Keratinocyte (primary cell): ENCODE measurements around the gene PISD. TPM values are rescaled to one million over a fixed set of nuclear protein-coding genes. Genes with fewer than 3 reads are reported as not detected.

Experiments used
- DNase-seq: peaks from one replicate; pipeline ENCODE4 v3.0.0-alpha.2; 2011; ENCODE audit warnings: low read depth, missing footprints, low spot score
- FAIRE-seq: peaks from 2 replicates; lab custom pipeline; 2011; peaks lifted over from hg19 to GRCh38; lab: Jason Lieb, UNC
- H2AFZ ChIP-seq: 2 replicates; pipeline ENCODE4 v1.6.0; 2012; ENCODE audit warnings: low read length, control low read depth, inconsistent platforms; ENCODE audit not compliant: control insufficient read depth
- H3K27ac ChIP-seq: 2 replicates; pipeline ENCODE4 v1.5.1; 2011; ENCODE audit warnings: low read length; ENCODE audit not compliant: control insufficient read depth, insufficient read depth
- H3K27me3 ChIP-seq: 3 replicates; pipeline ENCODE4 v1.6.0; 2011; ENCODE audit warnings: low read length; ENCODE audit not compliant: control insufficient read depth, insufficient read depth; ENCODE audit errors: extremely low read depth
- H3K36me3 ChIP-seq, 2 experiments: 2 replicates in 1 of 2; 3 replicates in 1 of 2; pipeline ENCODE4 v1.5.1; 2011; ENCODE audit warnings: low read length in 2 of 2, mild to moderate bottlenecking in 1 of 2; ENCODE audit not compliant: control insufficient read depth in 2 of 2, insufficient read depth in 2 of 2; ENCODE audit errors: extremely low read depth in 1 of 2
- H3K4me1 ChIP-seq: 3 replicates; pipeline ENCODE4 v1.5.1; 2011; ENCODE audit warnings: low read length; ENCODE audit not compliant: control insufficient read depth, insufficient read depth; ENCODE audit errors: extremely low read depth
- H3K4me2 ChIP-seq: 3 replicates; pipeline ENCODE4 v1.6.0; 2011; ENCODE audit warnings: low read depth, low read length; ENCODE audit not compliant: control insufficient read depth, insufficient read depth; ENCODE audit errors: extremely low read depth
- H3K4me3 ChIP-seq, 3 experiments: fragments of 200-600 bp in 1 of 3; sonication (generic) in 1 of 3; 2 replicates in 2 of 3; 3 replicates in 1 of 3; pipeline ENCODE4 v1.5.1; 2011 to 2016; ENCODE audit warnings: low read length in 3 of 3, mild to moderate bottlenecking in 3 of 3, control low read depth in 2 of 3, inconsistent platforms in 1 of 3, low read depth in 1 of 3, mixed read lengths in 1 of 3, mixed run types in 1 of 3, moderate library complexity in 1 of 3; ENCODE audit not compliant: control insufficient read depth in 2 of 3, insufficient read depth in 2 of 3; ENCODE audit errors: extremely low read depth in 1 of 3
- H3K79me2 ChIP-seq: 2 replicates; pipeline ENCODE4 v1.6.0; 2012; ENCODE audit warnings: low read length; ENCODE audit not compliant: control insufficient read depth, insufficient read depth
- H3K9ac ChIP-seq: 3 replicates; pipeline ENCODE4 v1.6.0; 2011; ENCODE audit warnings: low read length; ENCODE audit not compliant: control insufficient read depth, insufficient read depth; ENCODE audit errors: extremely low read depth
- H3K9me1 ChIP-seq: 3 replicates; pipeline ENCODE4 v1.6.0; 2011; ENCODE audit warnings: low read length; ENCODE audit not compliant: control insufficient read depth, insufficient read depth; ENCODE audit errors: extremely low read depth
- H3K9me3 ChIP-seq: 2 replicates; pipeline ENCODE4 v1.5.1; 2012; ENCODE audit warnings: low read depth, low read length; ENCODE audit not compliant: control insufficient read depth
- H4K20me1 ChIP-seq: 3 replicates; pipeline ENCODE4 v1.6.0; 2011; ENCODE audit warnings: low read length; ENCODE audit not compliant: control insufficient read depth, insufficient read depth; ENCODE audit errors: extremely low read depth
- CTCF ChIP-seq, 3 experiments: IDR thresholded peaks in 1 of 3; conservative IDR thresholded peaks in 1 of 3; optimal IDR thresholded peaks in 1 of 3; 2 replicates in 2 of 3; 3 replicates in 1 of 3; pipeline versions ENCODE3 to v1.5.1; 2011; ENCODE audit warnings: low read length in 3 of 3, mild to moderate bottlenecking in 3 of 3, moderate library complexity in 2 of 3, control low read depth in 1 of 3, inconsistent platforms in 1 of 3; ENCODE audit not compliant: insufficient read depth in 2 of 3; ENCODE audit errors: extremely low read depth in 1 of 3
- EZH2 ChIP-seq: IDR thresholded peaks from one replicate; pipeline ENCODE4 v1.6.1; 2012; ENCODE audit warnings: inconsistent platforms, mild to moderate bottlenecking, low read length, moderate library complexity
- dilution Hi-C: fragments of 300-500 bp; cut with MboI; formaldehyde crosslinking; loops from one replicate; pipeline ENCODE4 v1.7.0; 2020; ENCODE audit warnings: low sequenced_read_pairs; ENCODE audit not compliant: extremely low pct_ligation_motif_present
- polyA plus RNA-seq, 5 experiments: library from polyadenylated mRNA; depleted of rRNA in 3 of 5; stranded (reverse) in 3 of 5; stranded (forward) in 1 of 5; unstranded in 1 of 5; fragments of >200 nt; gene quantifications; 1 replicate in 1 of 5; 2 replicates in 3 of 5; 3 replicates in 1 of 5; pipeline versions ENCODE4 v1.2.1 to v1.2.3, GENCODE V29; 2011 to 2012; ENCODE audit warnings: missing spikeins in 2 of 5, low read depth in 1 of 5, low replicate concordance in 1 of 5

The PISD gene
- polyA plus RNA-seq, 1 donor (not counting 4 experiments of a cell fraction or from before 2014, with no cell fraction given) = 25.5 TPM

- H3K27ac ChIP-seq = no peak overlapping the region
- peaks cover 5 to 7% of the 10 kb centered on the region in 2 experiments for H3K36me3 ChIP-seq
- H3K9me1 ChIP-seq = no peaks in the 10 kb centered on the region
- no peaks in the 10 kb centered on the region for H4K20me1 ChIP-seq
- DNase-seq (no peak), FAIRE-seq (no peak)
- no peak overlapping the region for H3K9ac ChIP-seq
- H3K79me2 ChIP-seq = no peaks in the 10 kb centered on the region
- no peaks in the 10 kb centered on the region for H3K4me1 ChIP-seq
- no peaks in the 10 kb centered on the region for H3K27me3 ChIP-seq
- no peak overlapping the region for H3K4me2 ChIP-seq
- TF ChIP-seq EZH2 = no peak
- no peak for TF ChIP-seq CTCF (optimal IDR thresholded peaks at IDR 0.05 in 1 of 3, IDR thresholded peaks at IDR 0.05 in 1 of 3, conservative IDR thresholded peaks at IDR 0.05 in 1 of 3; ENCODE audit: extremely low read depth in 1 of 3, insufficient read depth in 2 of 3, low read length in 3 of 3)
- no peaks in the 10 kb centered on the region for H3K9me3 ChIP-seq
- H2AFZ ChIP-seq = no peak overlapping the region
- H3K4me3 ChIP-seq = no peak overlapping the region
- dilution Hi-C loops = no loop called here
Measured at GRCh38 chr22:31584804-31585160, 77.2 kb downstream of the PISD start.

GRCh38 chr22:31583861-31584485, 78.0 kb downstream of the PISD start:
- Histone ChIP-seq H3K9me3 (no peaks in the 10 kb centered on the region), H3K27me3 (no peaks in the 10 kb centered on the region), H3K4me3 (no peak overlapping the region), H3K79me2 (no peaks in the 10 kb centered on the region), H3K9me1 (no peaks in the 10 kb centered on the region), H3K4me1 (no peaks in the 10 kb centered on the region), H2AFZ (no peak overlapping the region), H3K4me2 (no peak overlapping the region), H3K9ac (no peak overlapping the region), H4K20me1 (no peaks in the 10 kb centered on the region), H3K27ac (no peak overlapping the region), H3K36me3 (peaks cover 5 to 7% of the 10 kb centered on the region in 2 experiments)
- DNase-seq (no peak), FAIRE-seq (no peak)
- dilution Hi-C loops = no loop called here
- TF ChIP-seq CTCF (optimal IDR thresholded peaks at IDR 0.05 in 1 of 3, IDR thresholded peaks at IDR 0.05 in 1 of 3, conservative IDR thresholded peaks at IDR 0.05 in 1 of 3; ENCODE audit: extremely low read depth in 1 of 3, insufficient read depth in 2 of 3, low read length in 3 of 3) (no peak), EZH2 (no peak)
